HFFc6 (cell line): ENCODE measurements around the gene TCHP. TPM values are rescaled to one million over a fixed set of nuclear protein-coding genes. Genes with fewer than 3 reads are reported as not detected.

ENCODE experiments used
- DNase-seq: peaks from one replicate; pipeline ENCODE4 v3.0.0-alpha.2; 2018
- H3K27ac Mint-ChIP-seq: 2 replicates; pipeline ENCODE4 v1.8.0; 2020; ENCODE audit warnings: mild to moderate bottlenecking, mixed read lengths
- H3K27me3 Mint-ChIP-seq: 2 replicates; pipeline ENCODE4 v1.8.0; 2021; ENCODE audit warnings: mild to moderate bottlenecking, moderate library complexity, mixed read lengths; ENCODE audit not compliant: insufficient read depth
- H3K36me3 Mint-ChIP-seq: 2 replicates; pipeline ENCODE4 v1.8.0; 2021; ENCODE audit warnings: low read depth, mixed read lengths
- H3K4me1 Mint-ChIP-seq: 2 replicates; pipeline ENCODE4 v1.8.0; 2020; ENCODE audit warnings: low read depth, mixed read lengths
- H3K4me3 Mint-ChIP-seq: 2 replicates; pipeline ENCODE4 v1.8.0; 2020; ENCODE audit warnings: mild to moderate bottlenecking, moderate library complexity, mixed read lengths
- H3K9me3 Mint-ChIP-seq: 2 replicates; pipeline ENCODE4 v1.8.0; 2020; ENCODE audit warnings: mild to moderate bottlenecking, mixed read lengths
- CTCF ChIP-seq: fragments of 200-600 bp; sonication (generic); IDR thresholded peaks from 2 replicates; pipeline ENCODE4 v1.5.0; 2021; ENCODE audit warnings: antibody characterized with exemption, mild to moderate bottlenecking
- total RNA-seq, 6 experiments: library from RNA; stranded (reverse); fragmentation: NEBNext Ultra II Directional; extraction: Animal tissue kit (Norgen Biotek cat#: 25700); gene quantifications; 2 replicates in 1 of 6; 3 replicates in 5 of 6; pipeline ENCODE4 v1.2.3, GENCODE V29; 2021

The TCHP gene
- total RNA-seq, 6 experiments from 2014 or later = 15.0 to 21.0 (median 18.2) TPM

GRCh38 chr12:109967383-109968031 is 67.4 kb downstream of the TCHP start:
- H3K27ac Mint-ChIP-seq = peak overlapping the region; percentile 69
- H3K27me3 Mint-ChIP-seq = peaks cover 5% of the 10 kb centered on the region
- H3K4me1 Mint-ChIP-seq = peaks cover 37% of the 10 kb centered on the region
- H3K4me3 Mint-ChIP-seq = no peak overlapping the region
- H3K36me3 Mint-ChIP-seq = peaks cover 41% of the 10 kb centered on the region
- DNase-seq = no peak
- no peak for TF ChIP-seq CTCF
- H3K9me3 Mint-ChIP-seq = no peaks in the 10 kb centered on the region

Other genes starting within 250 kb of the TCHP start
- gene FAM222A, start 186.4 kb upstream of the TCHP start, total RNA-seq = under 1 TPM; 0.46 to 0.65 (median 0.64) TPM
- 1 to 10 TPM; 1.6 to 2.5 (median 1.9) TPM for gene TRPV4, start 66.9 kb upstream of the TCHP start, total RNA-seq
- 10 to 100 TPM; 77.4 to 87.9 (median 82.0) TPM for gene GLTP, start 19.7 kb upstream of the TCHP start, total RNA-seq
- gene GIT2, start 96.1 kb downstream of the TCHP start, total RNA-seq = 10 to 100 TPM; 56.9 to 68.8 (median 64.9) TPM
- 100 to 1,000 TPM; 133 to 150 (median 146) TPM for gene ANKRD13A, start 99.2 kb downstream of the TCHP start, total RNA-seq
- gene C12orf76, start 148.2 kb downstream of the TCHP start, total RNA-seq = 1 to 10 TPM; 4.2 to 5.8 (median 4.6) TPM
- 10 to 100 TPM in 5 of 6 experiments, 1 to 10 TPM in 1; 9.4 to 14.4 (median 12.8) TPM for gene IFT81, start 224.1 kb downstream of the TCHP start, total RNA-seq